Esophagus squamous epithelium (tissue), 5 donors: Measurements from ENCODE around the gene IL1RAPL2. TPM values are rescaled to one million over a fixed set of nuclear protein-coding genes. Genes with fewer than 3 reads are reported as not detected.

Experiments
- DNase-seq: peaks from one replicate; lab custom pipeline; 2025; lab: John Stamatoyannopoulos, UW
- H3K27ac ChIP-seq, 4 donors: fragments of 200-600 bp; sonication (generic); one replicate each; pipeline ENCODE4 v1.5.1; 2016 to 2019; ENCODE audit warnings: mild to moderate bottlenecking in 1 of 4
- H3K27me3 ChIP-seq, 4 donors: fragments of 200-600 bp; sonication (generic); 1 replicate in 3 of 4; 2 replicates in 1 of 4; pipeline versions ENCODE4 v1.5.1 to v1.6.0; 2017 to 2021; ENCODE audit warnings: antibody characterized with exemption in 1 of 4
- H3K36me3 ChIP-seq, 3 donors: fragments of 200-600 bp; sonication (generic); one replicate each; pipeline ENCODE4 v1.5.1; 2016 to 2019
- H3K4me1 ChIP-seq, 3 donors: fragments of 200-600 bp; sonication (generic); one replicate each; pipeline ENCODE4 v1.5.1; 2017 to 2019
- H3K4me3 ChIP-seq, 4 donors: fragments of 200-600 bp; sonication (generic); 1 replicate in 3 of 4; 2 replicates in 1 of 4; pipeline ENCODE4 v1.5.1; 2016 to 2019; ENCODE audit warnings: mild to moderate bottlenecking in 2 of 4, moderate library complexity in 1 of 4
- H3K9me3 ChIP-seq, 3 donors: fragments of 200-600 bp; sonication (generic); one replicate each; pipeline ENCODE4 v1.5.1; 2016 to 2019
- POLR2A ChIP-seq, 4 donors: fragments of 450-650 bp; IDR thresholded peaks; one replicate each; pipeline ENCODE4 v1.6.1; 2017; ENCODE audit warnings: antibody characterized with exemption in 4 of 4, mild to moderate bottlenecking in 4 of 4, moderate library complexity in 3 of 4
- WGBS, 2 donors: methylation state at CpG; one replicate each; pipeline ENCODE4 v1.1.5; 2018; 5-methylcytosine and 5-hydroxymethylcytosine counted together
- intact Hi-C: fragments of 100-400 bp; cut with DNase I; formaldehyde crosslinking; loops from one replicate; pipeline ENCODE4 v1.15.0; 2022
- total RNA-seq, 4 donors: library from RNA; depleted of rRNA; stranded (reverse); fragments of >200 nt; gene quantifications; one replicate each; pipeline ENCODE4 v1.1.0, GENCODE V29; 2016
- TF ChIP-seq, protein P1 (sequence below), 6 experiments: fragments of 450-650 bp in 4 of 6; fragments of 200-600 bp in 2 of 6; sonication (generic) in 2 of 6; IDR thresholded peaks; one replicate each; pipeline ENCODE4 v1.5.1; 2016 to 2019; ENCODE audit warnings: antibody characterized with exemption in 6 of 6, mild to moderate bottlenecking in 4 of 6, moderate library complexity in 4 of 6
- donor health status: DM: yes; HTN: yes; CAD: no.

Gene IL1RAPL2
- total RNA-seq, 4 donors from 2014 or later, result 0.09 TPM; not detected in 3

DNA sequence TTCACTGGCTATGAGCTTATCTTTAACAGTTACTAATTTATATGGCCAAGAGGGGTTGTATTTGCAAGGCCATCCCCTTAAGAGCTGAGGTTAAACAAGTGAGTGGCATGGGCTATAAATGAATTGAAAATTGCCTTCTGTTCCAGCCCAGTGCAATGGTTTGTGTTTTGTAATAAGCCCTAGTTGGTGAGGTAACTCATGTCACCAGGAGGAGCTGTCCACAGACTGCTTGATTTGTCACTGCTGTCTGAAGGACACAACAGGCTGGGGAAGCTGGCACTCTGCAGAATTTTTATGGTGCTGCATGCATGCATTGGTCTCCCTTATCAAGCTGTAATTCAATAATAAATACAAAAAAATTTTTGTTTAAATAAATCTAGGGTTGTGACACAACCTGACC is 223.8 kb downstream of the IL1RAPL2 start:
- TF ChIP-seq, protein P1, sequence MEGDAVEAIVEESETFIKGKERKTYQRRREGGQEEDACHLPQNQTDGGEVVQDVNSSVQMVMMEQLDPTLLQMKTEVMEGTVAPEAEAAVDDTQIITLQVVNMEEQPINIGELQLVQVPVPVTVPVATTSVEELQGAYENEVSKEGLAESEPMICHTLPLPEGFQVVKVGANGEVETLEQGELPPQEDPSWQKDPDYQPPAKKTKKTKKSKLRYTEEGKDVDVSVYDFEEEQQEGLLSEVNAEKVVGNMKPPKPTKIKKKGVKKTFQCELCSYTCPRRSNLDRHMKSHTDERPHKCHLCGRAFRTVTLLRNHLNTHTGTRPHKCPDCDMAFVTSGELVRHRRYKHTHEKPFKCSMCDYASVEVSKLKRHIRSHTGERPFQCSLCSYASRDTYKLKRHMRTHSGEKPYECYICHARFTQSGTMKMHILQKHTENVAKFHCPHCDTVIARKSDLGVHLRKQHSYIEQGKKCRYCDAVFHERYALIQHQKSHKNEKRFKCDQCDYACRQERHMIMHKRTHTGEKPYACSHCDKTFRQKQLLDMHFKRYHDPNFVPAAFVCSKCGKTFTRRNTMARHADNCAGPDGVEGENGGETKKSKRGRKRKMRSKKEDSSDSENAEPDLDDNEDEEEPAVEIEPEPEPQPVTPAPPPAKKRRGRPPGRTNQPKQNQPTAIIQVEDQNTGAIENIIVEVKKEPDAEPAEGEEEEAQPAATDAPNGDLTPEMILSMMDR (IDR thresholded peaks at IDR 0.05), result no peak
- TF ChIP-seq POLR2A (IDR thresholded peaks at IDR 0.05), result no peak
- no peaks in the 10 kb centered on the region for H3K27me3 ChIP-seq
- no peak for DNase-seq
- H3K9me3 ChIP-seq, result no peaks in the 10 kb centered on the region
- H3K36me3 ChIP-seq, result no peaks in the 10 kb centered on the region
- no peak overlapping the region for H3K4me3 ChIP-seq
- intact Hi-C loops, result no loop called here
- H3K4me1 ChIP-seq, result no peaks in the 10 kb centered on the region
- no peak overlapping the region for H3K27ac ChIP-seq

DNA sequence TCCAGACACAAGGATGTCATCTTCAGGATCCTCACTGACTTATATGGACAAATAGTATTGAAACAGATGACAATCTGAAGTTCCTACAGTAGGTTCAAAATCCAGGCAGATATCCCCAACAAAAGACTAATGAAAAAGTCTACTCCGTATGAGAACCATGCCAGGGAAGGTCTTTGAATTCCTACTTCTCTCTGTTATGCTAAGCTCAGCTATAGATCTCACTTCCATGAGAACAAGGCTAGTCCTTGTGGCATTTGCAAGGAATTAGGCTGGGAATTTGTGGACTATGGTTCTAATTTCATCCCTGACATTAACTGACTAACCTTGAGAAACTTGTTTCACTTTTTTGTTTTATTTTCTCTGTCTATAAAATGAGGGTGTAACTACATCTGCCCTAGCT is 229.8 kb downstream of the IL1RAPL2 start:
- DNase-seq, result no peak
- no peaks in the 10 kb centered on the region for H3K4me1 ChIP-seq
- intact Hi-C loops, result no loop called here
- no peaks in the 10 kb centered on the region for H3K27me3 ChIP-seq
- H3K4me3 ChIP-seq, result no peak overlapping the region
- H3K27ac ChIP-seq, result no peak overlapping the region
- H3K36me3 ChIP-seq, result no peaks in the 10 kb centered on the region
- no peaks in the 10 kb centered on the region for H3K9me3 ChIP-seq
- WGBS, 2 donors, result 14 to 63% methylated on average over 1 of the region's 1 CpG
- TF ChIP-seq, protein P1 (IDR thresholded peaks at IDR 0.05), result no peak
- TF ChIP-seq POLR2A (IDR thresholded peaks at IDR 0.05), result no peak

DNA sequence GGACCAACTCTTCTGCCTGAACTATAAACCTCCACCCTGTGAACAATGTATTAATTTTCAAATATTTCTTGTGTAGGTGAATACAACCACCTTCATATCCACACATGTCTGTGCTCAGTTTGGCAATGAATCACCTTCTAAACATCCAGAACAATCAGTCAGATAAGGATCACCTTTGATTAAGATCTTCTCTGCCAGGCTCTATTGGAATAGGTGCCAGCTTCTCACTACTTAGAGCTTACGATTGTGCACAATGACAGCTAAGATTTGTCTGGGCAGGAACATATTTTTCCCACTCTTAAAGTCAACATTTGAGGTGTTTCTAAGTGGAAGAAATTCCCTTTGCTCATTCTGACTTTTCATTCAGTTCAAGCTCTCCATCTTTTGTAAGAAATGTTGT is 237.2 kb downstream of the IL1RAPL2 start:
- Histone ChIP-seq H3K9me3 (no peaks in the 10 kb centered on the region), H3K27me3 (no peaks in the 10 kb centered on the region), H3K4me3 (no peak overlapping the region), H3K4me1 (no peaks in the 10 kb centered on the region), H3K27ac (no peak overlapping the region), H3K36me3 (no peaks in the 10 kb centered on the region)
- intact Hi-C loops, result no loop called here
- DNase-seq, result no peak
- 25 to 39% methylated on average over 1 of the region's 1 CpG for WGBS, 2 donors
- no peak for TF ChIP-seq POLR2A (IDR thresholded peaks at IDR 0.05)
- TF ChIP-seq, protein P1 (IDR thresholded peaks at IDR 0.05), result no peak

DNA sequence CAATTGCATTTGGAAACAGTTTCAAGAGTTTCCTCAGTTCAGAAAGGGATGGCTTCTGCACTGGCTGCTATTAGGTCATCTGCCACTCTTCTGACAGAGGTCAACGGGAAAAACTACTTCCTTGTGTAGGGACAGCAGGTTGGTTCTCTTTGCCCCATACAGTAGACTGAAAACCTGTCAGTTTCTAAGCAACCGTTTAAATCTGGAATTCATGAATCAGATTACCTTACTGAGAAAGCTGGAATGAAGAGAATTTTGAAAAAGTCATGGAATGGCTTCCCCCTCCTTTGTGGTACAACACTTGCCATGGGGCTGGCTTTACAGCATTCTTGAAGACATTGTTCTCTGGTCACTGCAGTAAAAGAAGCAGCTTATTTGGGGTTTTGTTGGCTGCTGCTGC is 240.3 kb downstream of the IL1RAPL2 start:
- H3K27ac ChIP-seq, result no peak overlapping the region
- H3K4me3 ChIP-seq, result no peak overlapping the region
- WGBS, 2 donors, result 62% methylated on average over 2 of the region's 2 CpGs; no CpG with 5 or more reads in 1 of the 2 donors
- H3K4me1 ChIP-seq, result no peaks in the 10 kb centered on the region
- no peaks in the 10 kb centered on the region for H3K27me3 ChIP-seq
- no peak for DNase-seq
- no peak for TF ChIP-seq POLR2A (IDR thresholded peaks at IDR 0.05)
- TF ChIP-seq, protein P1 (IDR thresholded peaks at IDR 0.05), result no peak
- H3K9me3 ChIP-seq, result no peaks in the 10 kb centered on the region
- H3K36me3 ChIP-seq, result no peaks in the 10 kb centered on the region
- intact Hi-C loops, result no loop called here

DNA sequence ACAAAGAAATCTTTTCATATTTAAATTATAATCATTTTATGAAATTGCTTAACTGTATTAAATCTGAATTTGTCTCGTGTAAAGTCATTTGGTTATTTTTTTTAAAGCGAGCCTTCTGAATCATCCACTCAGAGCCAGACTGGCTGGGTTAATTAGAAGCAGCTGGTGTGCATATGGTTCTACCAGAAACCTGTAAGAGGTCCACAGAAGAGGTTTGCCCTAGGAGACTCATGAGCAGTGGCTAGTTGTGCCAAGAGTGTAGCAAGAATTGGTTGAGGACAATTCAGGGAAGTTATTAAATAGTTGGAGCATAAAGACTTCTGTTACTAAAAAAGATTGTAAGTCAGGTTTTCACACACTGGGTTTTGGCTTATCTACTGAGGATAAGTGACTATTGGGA is 267.4 kb downstream of the IL1RAPL2 start:
- no peak overlapping the region for H3K27ac ChIP-seq
- H3K36me3 ChIP-seq, result no peaks in the 10 kb centered on the region
- no peak overlapping the region for H3K4me3 ChIP-seq
- intact Hi-C loops, result no loop called here
- H3K9me3 ChIP-seq, result no peaks in the 10 kb centered on the region
- DNase-seq, result no peak
- 32 to 40% methylated on average over 2 of the region's 2 CpGs for WGBS, 2 donors
- TF ChIP-seq, protein P1 (IDR thresholded peaks at IDR 0.05), result no peak
- TF ChIP-seq POLR2A (IDR thresholded peaks at IDR 0.05), result no peak
- peaks cover 0 to 3% (median 0%) of the 10 kb centered on the region in 4 donors for H3K27me3 ChIP-seq
- no peaks in the 10 kb centered on the region for H3K4me1 ChIP-seq
